HG02759 (cell line): ENCODE measurements around the gene RIMS4.
"Not testable (repeated sequence)": the region's sequence is repeated elsewhere in the genome, so short reads cannot be mapped to it uniquely, and the experiment has no call there.

Source experiments
- ATAC-seq: cut with Tn5 transposase; IDR thresholded peaks from one replicate; pipeline ENCODE4 v1.9.1; 2021; ENCODE audit warnings: mild to moderate bottlenecking, moderate library complexity; ENCODE audit not compliant: unreplicated experiment

Gene RIMS4

DNA sequence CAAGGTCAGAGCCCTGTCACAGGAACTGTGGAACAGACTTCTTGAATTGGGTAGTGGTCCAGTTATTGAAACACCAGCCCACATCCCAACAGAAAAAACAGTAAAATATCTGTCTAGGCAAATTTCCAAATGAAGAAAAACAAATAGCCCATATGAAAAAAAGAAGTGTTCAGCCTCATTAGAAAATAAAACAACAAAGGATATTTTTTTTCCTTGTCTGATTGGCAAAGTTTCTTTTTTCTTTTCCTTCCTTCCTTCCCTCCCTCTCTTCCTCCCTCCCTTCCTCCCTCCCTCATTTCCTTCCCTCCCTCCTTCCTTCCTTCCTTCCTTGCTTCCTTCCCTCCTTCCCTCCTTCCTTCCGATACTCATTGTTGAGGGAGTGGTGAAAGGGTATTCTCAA lies 20.6 kb upstream of the RIMS4 start:
- ATAC-seq, result no peak

DNA sequence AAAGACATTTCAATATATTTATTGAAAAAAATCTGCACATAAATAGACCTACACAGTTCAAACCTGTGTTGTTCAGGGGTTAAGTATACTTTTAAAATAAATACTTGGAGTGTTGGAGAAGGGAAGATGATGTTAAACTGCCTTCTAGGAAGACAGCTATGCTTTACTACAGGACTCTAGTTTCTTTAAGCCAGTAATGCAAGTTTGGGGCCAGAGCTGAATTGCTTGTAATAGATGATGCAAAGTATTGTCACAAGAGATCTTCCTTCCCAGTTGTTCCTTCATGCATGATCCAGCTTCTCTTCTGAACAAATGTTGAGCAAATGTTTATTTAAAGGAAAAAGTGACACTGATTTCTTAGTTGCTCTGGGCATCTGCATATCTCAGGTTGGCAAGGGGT lies 20.2 kb upstream of the RIMS4 start:
- ATAC-seq, result no peak

DNA sequence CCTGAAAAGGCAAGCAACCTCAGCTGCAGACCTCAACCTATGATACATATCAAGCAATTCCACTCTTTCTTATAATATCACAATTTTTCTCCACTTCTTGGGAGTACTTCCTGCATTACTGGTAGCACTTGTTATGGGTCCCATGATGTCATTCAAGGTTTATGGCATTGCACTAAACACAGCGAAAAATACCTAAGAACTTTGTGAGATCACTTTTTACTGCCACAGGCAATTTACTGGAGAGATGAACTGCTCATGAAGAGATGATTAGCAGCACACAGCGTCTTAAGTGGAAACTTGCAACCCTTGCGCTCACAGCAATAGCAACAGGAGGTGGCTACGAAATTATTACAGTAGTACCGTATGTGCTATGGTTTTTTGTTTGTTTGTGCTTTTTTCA lies 19.3 kb upstream of the RIMS4 start:
- ATAC-seq, result no peak

DNA sequence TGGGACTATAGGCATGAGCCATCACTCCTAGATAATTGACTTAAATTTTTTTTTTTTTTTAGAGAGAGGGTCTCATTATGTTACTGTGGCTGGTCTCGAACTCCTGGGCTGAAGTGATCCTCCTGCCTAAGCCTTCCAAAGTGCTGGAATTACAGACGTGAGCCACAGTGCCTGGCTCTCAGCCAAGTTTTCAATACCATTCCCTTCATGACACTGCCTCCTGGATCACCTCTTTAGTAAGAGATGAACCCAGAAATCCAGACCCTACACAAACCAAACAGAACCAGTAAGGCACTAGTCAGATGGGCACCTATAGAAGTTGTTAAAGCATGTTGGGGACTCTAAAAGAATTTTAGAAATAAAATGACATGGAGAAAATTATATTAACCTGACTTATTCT lies 18.3 kb upstream of the RIMS4 start:
- no peak for ATAC-seq

DNA sequence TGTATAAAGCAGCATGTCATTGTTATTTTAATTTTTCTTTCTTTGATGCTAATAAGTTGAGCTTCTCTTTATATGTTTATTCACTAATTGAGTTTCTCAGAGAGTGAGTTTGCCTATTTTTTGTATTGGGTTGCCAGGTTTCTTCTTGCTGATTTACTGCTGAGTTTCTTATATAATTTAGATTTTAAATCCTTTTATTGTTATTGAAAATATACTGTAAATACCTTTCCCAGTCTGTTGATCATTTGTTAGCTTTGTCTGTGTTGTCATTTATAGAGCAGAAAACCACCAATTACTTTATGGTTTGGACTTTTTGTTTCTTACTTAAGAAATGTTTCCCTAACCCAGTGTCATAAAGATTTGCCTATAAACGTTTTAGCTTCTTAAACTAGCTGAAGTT lies 17.1 kb upstream of the RIMS4 start:
- ATAC-seq, result no peak

DNA sequence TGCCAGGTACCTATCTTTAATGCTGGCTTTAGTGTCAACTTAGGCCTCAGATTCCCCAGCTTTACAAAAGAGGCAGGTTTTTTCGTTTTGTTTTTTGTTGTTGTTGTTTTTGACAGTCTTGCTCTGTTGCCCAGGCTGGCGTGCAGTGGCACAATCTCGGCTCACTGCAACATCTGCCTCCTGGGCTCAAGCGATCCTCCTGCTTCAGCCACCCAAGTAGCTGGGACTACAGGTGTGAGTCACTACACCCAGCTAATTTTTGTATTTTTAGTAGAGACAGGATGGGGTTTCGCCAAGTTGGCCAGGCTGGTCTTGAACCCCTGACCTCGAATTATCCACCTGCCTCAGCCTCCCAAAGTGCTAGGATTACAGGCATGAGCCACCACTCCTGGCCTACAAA lies 11.2 kb upstream of the RIMS4 start:
- ATAC-seq, result not testable (repeated sequence)

DNA sequence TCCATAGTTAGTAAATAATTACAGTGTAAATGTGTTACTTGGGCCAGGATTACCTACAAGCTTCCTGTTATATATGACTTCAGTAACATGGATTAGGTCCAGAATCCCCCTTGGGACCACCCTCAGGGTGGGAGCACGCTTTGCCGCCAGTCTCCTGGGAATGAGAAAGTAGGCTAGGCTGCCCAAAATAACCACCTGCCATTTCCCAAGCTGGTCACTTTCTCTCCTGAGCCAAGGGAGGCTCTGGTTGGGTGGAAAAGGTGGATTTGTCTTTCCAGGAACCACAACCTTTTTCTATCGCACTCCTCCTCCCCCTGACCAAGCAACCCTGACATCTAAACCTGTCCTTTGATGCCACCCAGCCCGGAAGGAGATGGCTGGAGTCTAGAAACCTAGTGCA lies 9.6 kb upstream of the RIMS4 start:
- no peak for ATAC-seq

DNA sequence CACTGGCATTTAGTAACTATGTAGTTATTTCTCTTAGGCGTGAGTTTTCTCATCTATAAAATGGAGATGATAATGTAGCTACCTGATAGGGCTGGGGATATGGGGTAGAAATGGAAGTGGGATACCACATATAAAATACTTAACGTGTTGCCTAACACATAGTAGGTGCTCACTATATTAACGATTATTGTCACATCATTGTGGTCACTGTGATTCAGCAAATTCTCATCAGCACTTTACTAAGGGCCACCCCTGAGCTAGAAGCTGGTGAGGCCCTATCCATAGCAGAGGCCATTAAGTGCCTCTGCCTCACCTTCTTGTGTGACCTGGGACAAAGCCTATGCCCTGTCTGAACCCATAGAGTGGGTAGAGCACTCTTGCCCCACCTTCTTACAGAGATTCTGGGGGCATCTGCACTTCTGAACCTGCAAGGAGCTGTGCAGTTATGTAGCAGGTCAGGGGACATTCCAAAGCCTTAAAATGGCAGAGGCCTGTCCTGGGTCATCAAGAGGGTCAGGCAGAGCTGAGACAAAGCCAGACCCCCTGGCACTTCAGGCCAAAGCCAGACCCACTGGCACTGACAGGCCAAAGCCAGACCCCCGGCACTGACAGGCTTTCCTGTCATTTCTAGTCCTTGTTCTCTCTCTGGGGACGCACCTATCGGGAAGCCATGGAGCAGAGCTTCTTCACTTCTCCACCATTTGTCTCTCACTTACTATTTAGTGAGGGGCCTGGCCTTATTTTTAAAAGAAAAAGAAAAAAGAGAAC lies 7.0 kb upstream of the RIMS4 start:
- no peak for ATAC-seq

DNA sequence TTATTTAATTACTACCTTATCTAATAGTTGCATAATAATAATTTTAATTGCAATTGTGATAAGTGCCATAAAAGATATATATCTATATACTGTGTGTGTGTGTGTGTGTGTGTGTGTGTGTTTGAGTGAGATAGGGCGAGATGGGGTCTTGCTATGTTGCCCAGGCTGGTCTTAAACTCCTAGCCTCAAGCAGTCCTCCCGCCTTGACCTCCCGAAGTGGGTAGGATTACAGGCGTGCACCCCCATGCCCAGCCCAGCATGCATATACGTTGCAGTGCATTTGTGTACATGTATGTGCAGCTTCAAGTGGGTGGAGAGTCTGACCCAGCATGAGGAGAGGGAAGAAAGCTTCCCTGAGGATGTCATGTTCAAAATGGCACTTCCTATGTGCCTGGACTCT lies 4.6 kb upstream of the RIMS4 start:
- ATAC-seq, result no peak

DNA sequence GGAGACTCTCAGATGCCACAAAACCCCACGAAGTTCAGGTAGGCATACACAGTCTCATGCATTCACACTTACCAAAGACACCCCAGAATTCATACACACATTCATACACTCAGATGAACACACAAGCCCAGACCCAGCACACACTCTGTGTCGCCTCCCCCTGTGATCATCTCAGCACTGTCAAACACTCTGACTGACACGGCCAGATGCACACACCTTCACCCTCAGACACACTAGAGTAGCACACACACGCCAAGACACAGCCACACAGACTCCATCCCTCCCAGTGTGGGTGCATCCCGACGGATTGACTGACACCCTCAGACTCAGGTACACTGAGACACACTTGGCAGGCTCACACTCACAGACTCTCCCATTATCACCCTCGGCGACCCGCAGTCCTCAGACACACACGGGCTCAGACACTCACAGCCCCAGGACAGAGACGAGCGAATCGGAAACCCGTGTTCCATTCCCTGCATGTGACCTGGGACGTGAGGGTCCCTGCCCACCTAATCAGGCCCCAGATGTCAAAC lies 872 bp upstream of the RIMS4 start:
- ATAC-seq, result no peak

DNA sequence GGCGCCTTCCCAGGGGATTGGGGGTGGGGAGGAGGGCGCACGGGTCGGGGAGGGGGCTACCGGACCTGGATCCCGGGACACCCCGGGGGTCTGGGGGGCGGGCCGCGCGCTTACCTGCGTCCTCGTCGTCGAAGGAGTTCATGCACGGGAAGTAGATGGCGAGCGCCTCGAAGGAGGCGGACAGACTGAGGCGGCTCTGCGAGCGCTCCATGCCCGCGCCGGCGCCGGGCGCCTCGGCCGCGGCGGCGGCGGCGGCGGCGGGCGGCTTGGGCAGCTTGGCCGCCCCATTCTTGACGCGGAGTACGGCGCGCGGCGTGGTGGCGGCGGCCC lies 320 bp downstream of the RIMS4 start:
- no peak for ATAC-seq

DNA sequence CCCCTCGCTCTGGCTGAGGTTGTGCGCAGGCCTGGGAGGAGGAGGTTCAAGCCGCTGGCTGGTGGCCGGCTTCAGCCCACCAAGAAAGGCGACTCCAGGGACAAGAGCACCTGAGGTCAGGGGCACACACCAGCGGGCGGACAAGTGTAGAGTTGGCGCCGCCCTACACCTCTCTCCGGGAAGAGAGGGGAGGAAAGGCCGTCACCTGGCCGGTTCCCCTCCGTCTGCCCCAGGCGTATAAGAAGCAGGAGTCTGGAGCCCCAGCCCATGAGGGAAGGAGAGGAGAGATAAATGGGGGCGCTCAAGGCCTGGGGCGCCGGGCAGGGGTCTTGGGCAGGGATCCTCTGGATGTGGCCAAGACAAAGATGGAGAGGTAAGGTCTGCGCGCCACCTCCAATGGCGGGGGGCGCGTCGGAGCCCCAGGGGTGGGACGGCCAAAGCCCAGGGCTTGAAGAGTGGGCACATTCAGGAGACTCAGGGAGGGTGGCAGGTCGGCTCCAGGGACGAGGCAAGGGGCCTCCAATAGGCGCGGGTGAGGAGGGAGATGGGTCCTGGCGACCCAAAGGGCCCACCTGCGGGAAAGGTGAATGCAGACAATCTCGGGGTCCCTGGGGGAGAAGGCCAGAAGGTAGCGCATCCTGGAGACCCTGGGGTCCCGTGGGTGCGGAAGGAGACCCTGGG lies 826 bp downstream of the RIMS4 start:
- ATAC-seq, result no peak

DNA sequence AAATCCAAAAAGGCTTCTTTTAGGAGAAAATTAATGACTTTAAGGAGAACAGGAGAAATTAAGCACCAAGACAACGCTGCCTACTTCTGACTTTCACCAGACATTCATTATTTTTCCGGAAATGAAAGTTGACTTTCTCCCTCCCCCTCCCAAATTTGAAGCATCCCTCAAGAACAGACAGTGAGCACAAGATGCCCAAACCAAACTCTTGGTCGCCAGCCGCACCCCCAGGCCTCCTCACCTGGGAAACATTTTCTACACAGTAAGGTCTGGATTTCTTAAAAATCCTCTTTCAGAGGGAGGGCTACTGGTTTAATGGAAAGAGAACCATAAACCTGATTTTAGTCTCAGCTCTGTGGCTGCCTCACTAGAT lies 2.7 kb downstream of the RIMS4 start:
- ATAC-seq, result no peak

DNA sequence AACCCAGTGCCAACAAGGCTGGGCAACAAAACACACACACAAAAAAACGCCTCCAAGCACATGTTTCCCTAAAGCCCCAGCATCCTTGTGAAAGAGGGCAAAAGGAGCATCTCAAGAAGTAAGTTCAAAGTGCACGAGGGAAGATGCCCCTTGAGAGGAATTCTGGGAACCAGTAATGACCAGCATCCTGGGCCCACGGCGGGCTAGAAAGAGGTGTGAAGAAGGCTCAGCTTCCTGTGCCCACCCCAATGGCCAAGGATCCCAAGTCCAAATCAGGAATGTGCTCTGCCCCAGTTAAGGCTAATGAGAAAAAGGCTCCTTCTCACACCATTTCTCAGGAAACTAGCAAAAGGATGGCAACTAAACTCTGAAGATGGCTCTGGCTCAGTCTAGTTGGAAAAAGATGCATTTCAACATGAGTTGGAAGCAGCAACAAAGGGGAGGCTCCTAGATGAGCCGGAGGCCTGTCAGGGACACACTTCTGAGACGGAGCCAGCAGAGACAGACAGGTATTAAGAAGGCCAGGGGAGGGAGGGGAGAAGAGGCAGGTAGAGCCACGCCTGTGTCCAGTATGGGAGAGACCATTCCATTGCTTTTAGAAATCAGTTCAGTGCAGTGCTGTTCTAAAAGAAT lies 3.2 kb downstream of the RIMS4 start:
- no peak for ATAC-seq

DNA sequence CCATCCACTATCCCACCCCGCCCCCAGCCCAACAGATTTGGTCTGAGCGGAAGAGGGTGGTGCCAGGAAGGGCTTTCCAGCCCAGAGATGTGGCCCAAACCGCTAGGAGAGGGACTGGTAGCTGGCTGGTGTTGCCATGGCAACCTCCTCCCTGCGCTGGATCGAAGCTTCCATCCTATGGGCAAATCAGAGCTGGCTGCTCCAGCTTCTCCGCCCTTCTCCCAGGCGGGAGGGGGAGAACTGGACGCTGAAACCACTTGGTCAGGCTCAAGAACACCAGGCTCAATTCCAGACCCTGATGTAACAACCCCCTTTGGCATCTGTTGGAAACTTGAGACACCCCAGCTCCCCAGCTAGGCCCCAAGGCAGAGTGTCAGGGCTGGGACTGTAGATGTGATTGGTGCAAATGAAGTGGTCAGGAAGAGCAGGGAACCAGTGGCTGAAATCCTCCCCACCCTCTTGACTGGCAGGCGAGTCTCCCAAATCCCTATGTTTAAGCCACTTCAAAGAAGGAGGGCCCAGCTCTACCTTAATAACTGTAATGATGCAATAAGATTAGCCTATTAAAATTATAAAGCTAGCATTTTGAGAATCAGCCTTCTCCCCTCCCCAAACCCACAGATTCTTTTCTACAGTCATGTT lies 4.2 kb downstream of the RIMS4 start:
- ATAC-seq, result no peak

DNA sequence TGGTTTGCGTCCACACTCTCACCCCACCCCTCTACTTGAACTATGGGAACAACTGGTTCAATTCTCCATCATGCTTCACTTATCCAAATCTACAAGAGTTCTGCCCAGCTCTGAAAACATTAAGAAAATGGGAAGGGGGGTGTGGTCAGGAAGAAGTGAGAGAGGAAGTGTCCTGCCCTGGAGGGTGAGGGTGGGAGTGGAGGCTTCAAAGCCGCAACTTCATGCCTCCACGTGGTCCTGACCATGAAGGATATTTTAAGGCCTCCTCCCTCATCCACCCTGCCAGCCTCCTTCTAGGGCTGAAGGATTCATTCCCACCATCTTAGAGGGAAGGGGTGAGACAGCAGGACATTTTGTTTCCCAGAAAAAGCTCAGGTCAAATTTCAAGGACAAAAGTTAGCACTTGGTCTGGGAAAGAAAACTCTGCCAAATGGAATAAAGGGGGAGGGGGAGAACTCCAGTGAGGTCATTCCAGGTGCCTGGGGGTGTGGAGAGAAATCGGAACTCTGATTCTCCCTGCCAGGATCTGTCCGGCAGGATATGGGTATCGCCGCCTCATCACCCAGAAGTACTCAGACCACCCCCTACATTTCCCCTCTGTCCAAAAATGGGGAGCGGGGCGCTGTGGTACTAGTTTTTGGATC lies 4.9 kb downstream of the RIMS4 start:
- ATAC-seq, result no peak

DNA sequence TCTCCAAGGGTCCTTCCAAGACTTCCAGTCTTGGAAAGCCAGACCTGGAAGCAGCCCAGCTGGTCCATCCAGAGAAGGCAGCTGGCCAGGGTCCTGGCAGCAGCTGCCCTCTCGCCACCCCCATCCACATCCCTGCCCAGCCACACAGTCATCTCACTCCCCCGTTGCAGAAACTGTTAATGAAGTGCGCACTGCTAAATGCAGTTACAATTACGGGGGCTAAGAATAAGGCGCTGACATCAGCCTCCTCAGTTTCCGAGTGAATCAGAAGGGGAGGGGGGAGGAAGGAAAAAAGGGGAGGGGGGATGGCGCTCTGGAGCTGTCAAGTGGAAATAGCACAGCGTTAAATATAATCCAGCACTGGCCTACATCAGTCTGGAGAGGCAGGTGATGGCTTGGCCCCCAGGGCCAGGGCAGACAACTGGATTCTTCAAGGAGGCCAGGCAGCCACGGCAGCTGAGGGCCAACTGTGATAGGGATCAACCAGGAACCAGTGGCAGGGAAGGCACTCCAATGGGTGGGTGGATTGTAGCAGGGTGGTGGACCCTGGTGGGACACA lies 6.9 kb downstream of the RIMS4 start:
- ATAC-seq, result no peak

DNA sequence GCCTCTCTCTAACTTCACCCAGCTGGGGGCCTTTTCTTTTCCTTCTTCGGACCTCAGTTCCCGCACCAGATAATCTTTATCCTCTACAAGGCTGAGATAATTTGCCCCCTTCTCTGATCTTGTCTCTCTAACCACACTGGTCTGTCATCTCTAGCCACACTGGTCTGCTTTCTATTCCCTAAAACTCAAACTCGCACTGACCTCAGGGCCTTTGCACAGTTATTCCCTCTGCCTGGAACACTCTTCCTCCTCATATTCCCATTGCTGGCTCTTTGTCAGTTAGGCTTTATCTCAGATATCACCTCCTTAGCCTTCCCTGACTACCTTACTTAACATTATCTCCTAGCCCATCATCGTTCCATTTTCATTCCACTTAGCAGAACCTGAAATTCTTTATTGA lies 7.6 kb downstream of the RIMS4 start:
- ATAC-seq, result no peak

DNA sequence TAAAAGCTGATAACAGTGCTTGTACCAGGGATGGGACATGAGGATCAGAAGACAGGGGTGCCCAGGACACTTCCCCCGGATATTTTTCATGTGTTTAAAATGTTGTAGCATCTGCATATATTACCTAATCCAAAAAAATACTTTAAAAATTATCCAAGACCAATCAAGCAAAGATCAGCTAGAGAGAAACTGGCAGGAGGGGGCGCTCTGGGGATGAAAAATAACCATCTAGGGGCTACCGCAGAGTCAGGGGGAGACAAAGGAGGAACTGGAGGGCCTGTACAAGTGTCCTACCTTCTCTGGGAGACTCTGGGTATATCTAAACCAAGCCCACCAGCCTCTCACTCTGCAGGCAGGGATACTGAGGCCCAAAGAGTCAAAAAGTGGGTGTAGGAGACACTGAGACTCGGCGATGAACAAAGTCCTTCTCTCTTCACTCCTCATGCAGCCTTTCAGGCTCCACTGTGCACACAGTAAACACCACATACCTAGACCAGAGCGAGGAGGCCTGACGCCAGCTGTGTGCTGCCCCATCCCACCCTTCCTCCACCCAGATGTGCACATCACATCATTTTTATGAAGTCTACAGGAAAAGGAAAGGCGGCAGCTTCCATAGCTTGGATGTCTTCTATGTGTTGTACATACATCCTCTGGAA lies 9.8 kb downstream of the RIMS4 start:
- ATAC-seq, result no peak

DNA sequence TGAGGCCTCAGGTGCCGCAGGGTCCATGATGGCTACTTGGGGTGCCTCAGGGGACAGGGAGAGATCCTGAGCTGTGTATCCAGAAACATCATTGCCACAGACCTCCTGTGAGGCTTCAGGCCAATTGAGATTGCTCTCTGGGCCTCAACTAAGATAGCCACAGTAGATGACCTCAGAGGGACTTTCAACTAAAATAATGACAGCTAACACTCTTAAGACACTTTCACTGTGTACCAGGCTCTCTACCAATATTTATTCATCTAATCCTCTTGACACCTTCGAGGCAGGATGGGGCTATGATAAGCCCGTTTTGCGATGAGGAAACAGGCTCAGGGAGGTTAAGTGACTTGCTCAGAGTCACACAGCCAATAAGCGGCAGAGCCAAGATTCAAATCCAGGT lies 10.7 kb downstream of the RIMS4 start:
- no peak for ATAC-seq
